Suprapubic skin (tissue), 3 donors: Measurements from ENCODE around the gene CD99L2.

Experiments used
- EP300 ChIP-seq: sonication (generic); formaldehyde crosslinking; IDR thresholded peaks from one replicate; pipeline ENCODE4 v1.6.1; 2017; ENCODE audit warnings: antibody characterized with exemption
- TF ChIP-seq, protein P1 (sequence below), 2 donors: fragments of 200-600 bp in 1 of 2; fragments of 450-650 bp in 1 of 2; sonication (generic) in 1 of 2; IDR thresholded peaks; one replicate each; pipeline ENCODE4 v1.5.1; 2016 to 2019; ENCODE audit warnings: antibody characterized with exemption in 2 of 2, mild to moderate bottlenecking in 1 of 2, moderate library complexity in 1 of 2

DNA sequence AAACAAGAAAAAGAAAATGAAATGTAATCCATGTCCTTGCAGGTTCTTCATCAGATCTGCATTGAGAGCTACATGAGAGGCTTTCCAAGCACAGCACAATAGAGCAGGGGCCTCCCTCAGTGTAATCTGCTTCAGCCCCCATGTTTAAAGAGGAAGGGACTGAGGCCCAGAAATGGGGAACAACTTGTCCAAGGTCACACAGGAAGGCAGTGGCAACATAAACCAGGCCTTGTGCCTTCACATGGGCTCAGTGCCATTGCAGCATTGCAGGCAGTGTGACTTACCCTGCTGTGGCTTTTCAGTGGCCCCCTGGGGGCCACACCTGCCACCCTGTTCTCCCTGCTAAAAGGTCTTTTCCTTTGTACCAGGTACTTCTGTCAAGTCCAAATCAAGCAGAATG, 20.9 kb upstream of the CD99L2 start:
- no peak for TF ChIP-seq EP300
- TF ChIP-seq, protein P1, sequence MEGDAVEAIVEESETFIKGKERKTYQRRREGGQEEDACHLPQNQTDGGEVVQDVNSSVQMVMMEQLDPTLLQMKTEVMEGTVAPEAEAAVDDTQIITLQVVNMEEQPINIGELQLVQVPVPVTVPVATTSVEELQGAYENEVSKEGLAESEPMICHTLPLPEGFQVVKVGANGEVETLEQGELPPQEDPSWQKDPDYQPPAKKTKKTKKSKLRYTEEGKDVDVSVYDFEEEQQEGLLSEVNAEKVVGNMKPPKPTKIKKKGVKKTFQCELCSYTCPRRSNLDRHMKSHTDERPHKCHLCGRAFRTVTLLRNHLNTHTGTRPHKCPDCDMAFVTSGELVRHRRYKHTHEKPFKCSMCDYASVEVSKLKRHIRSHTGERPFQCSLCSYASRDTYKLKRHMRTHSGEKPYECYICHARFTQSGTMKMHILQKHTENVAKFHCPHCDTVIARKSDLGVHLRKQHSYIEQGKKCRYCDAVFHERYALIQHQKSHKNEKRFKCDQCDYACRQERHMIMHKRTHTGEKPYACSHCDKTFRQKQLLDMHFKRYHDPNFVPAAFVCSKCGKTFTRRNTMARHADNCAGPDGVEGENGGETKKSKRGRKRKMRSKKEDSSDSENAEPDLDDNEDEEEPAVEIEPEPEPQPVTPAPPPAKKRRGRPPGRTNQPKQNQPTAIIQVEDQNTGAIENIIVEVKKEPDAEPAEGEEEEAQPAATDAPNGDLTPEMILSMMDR (IDR thresholded peaks at IDR 0.05): no peak
